NCI-H146 treated with DMSO at 0.1 percent for 48 hours (cell line): ENCODE data around the gene PCGF3.
"Not testable (repeated sequence)": the region's sequence is repeated elsewhere in the genome, so short reads cannot be mapped to it uniquely, and the experiment has no call there.

ENCODE experiments used
- DNase-seq: peaks from one replicate; lab custom pipeline; 2025; ENCODE audit not compliant: unreplicated experiment; lab: John Stamatoyannopoulos, UW

PCGF3 gene

GRCh38 chr4:722851-723360 lies 17.3 kb downstream of the PCGF3 start:
- DNase-seq, result no peak

- DNase-seq, result no peak
Measured at GRCh38 chr4:723751-724530, 18.3 kb downstream of the PCGF3 start.

- no peak for DNase-seq
Measured at GRCh38 chr4:725391-726234, 20.0 kb downstream of the PCGF3 start.

GRCh38 chr4:726235-726787 lies 20.7 kb downstream of the PCGF3 start:
- no peak for DNase-seq

GRCh38 chr4:726838-727237 lies 21.2 kb downstream of the PCGF3 start:
- no peak for DNase-seq

GRCh38 chr4:727576-727975 lies 21.9 kb downstream of the PCGF3 start:
- DNase-seq, result no peak

- no peak for DNase-seq
Measured at GRCh38 chr4:729336-730315, 24.0 kb downstream of the PCGF3 start.

- DNase-seq, result no peak
Measured at GRCh38 chr4:730511-730910, 24.9 kb downstream of the PCGF3 start.

- DNase-seq, result not testable (repeated sequence)
Measured at GRCh38 chr4:730946-731904, 25.6 kb downstream of the PCGF3 start.

GRCh38 chr4:731954-732353 lies 26.3 kb downstream of the PCGF3 start:
- DNase-seq, result not testable (repeated sequence)

GRCh38 chr4:732486-732885 lies 26.9 kb downstream of the PCGF3 start:
- no peak for DNase-seq

- DNase-seq, result no peak
Measured at GRCh38 chr4:732911-733630, 27.4 kb downstream of the PCGF3 start.

GRCh38 chr4:733631-733980 lies 28.0 kb downstream of the PCGF3 start:
- DNase-seq, result no peak

GRCh38 chr4:734075-734474 lies 28.4 kb downstream of the PCGF3 start:
- no peak for DNase-seq

GRCh38 chr4:734951-735350 lies 29.3 kb downstream of the PCGF3 start:
- no peak for DNase-seq

- no peak for DNase-seq
Measured at GRCh38 chr4:735583-735982, 30.0 kb downstream of the PCGF3 start.

- not testable (repeated sequence) for DNase-seq
Measured at GRCh38 chr4:736561-736960, 30.9 kb downstream of the PCGF3 start.

- DNase-seq, result no peak
Measured at GRCh38 chr4:738781-739280, 33.2 kb downstream of the PCGF3 start.

- DNase-seq, result no peak
Measured at GRCh38 chr4:739569-739968, 33.9 kb downstream of the PCGF3 start.
